Breast epithelium (tissue), 4 donors: ENCODE results near the gene ITGB8. TPM values are rescaled to one million over a fixed set of nuclear protein-coding genes. Genes with fewer than 3 reads are reported as not detected.
A peak's percentile ranks its signal among the peaks of the same experiment; 100 is the strongest.

Source experiments
- DNase-seq, 2 donors: peaks; one replicate each; pipeline ENCODE4 v3.0.0-alpha.2; 2019; ENCODE audit warnings: low spot score in 2 of 2
- H3K27ac ChIP-seq, 2 donors: fragments of 200-600 bp; sonication (generic) in 1 of 2; one replicate each; pipeline ENCODE4 v1.5.1; 2016 to 2019; ENCODE audit warnings: mild to moderate bottlenecking in 1 of 2
- H3K27me3 ChIP-seq, 2 donors: fragments of 200-600 bp; sonication (generic) in 1 of 2; one replicate each; pipeline versions ENCODE4 v1.5.1 to v1.6.0; 2017 to 2019; ENCODE audit warnings: control low read depth in 1 of 2, mild to moderate bottlenecking in 1 of 2
- H3K36me3 ChIP-seq: fragments of 200-600 bp; one replicate; pipeline ENCODE4 v1.5.1; 2019
- H3K4me1 ChIP-seq, 2 donors: fragments of 200-600 bp; sonication (generic); one replicate each; pipeline ENCODE4 v1.5.1; 2016 to 2019; ENCODE audit warnings: control low read depth in 1 of 2
- H3K4me3 ChIP-seq, 3 donors: fragments of 200-600 bp; sonication (generic); 1 replicate in 2 of 3; 2 replicates in 1 of 3; pipeline ENCODE4 v1.5.1; 2016 to 2019; ENCODE audit warnings: mild to moderate bottlenecking in 3 of 3, moderate library complexity in 2 of 3
- H3K9me3 ChIP-seq, 2 donors: fragments of 200-600 bp; sonication (generic) in 1 of 2; one replicate each; pipeline ENCODE4 v1.5.1; 2016 to 2019; ENCODE audit warnings: control low read depth in 1 of 2
- POLR2A ChIP-seq: fragments of 450-650 bp; IDR thresholded peaks from one replicate; pipeline ENCODE4 v1.6.1; 2016; ENCODE audit warnings: antibody characterized with exemption, mild to moderate bottlenecking, moderate library complexity
- POLR2AphosphoS5 ChIP-seq, 3 donors: sonication (generic); formaldehyde crosslinking; IDR thresholded peaks; one replicate each; pipeline ENCODE4 v1.6.1; 2017; ENCODE audit warnings: antibody characterized with exemption in 3 of 3
- intact Hi-C: fragments of 100-400 bp; cut with DNase I; formaldehyde crosslinking; loops from one replicate; pipeline ENCODE4 v1.15.1; 2023; ENCODE audit warnings: low total_unique reads
- total RNA-seq, 3 donors: library from RNA; depleted of rRNA; stranded (reverse); fragments of >200 nt; gene quantifications; one replicate each; pipeline ENCODE4 v1.1.0, GENCODE V29; 2016
- TF ChIP-seq, protein P1 (sequence below), 3 donors: fragments of 450-650 bp; IDR thresholded peaks; one replicate each; pipeline ENCODE4 v1.5.1; 2016 to 2017; ENCODE audit warnings: antibody characterized with exemption in 3 of 3, mild to moderate bottlenecking in 3 of 3, moderate library complexity in 3 of 3

The ITGB8 gene
- total RNA-seq, 3 donors from 2014 or later, result 1.6 to 154 (median 52.1) TPM

DNA sequence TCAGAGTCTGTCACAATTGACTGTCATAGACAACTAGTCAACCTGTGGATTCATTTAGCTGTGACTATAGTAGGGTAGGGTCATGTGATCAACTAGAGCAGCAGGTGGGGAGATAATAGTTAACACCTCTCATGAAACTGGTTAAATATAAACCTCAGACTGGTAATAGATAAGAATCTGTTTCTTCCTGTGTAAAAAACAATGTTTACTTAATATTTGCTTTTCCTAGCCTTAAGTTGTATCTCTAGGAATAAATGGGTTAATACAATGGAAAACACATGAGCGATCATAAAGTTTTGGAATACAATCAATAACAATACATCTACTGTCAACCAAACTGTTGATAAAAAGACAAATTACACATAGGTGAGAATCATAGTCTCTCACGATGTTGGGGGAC is 43.4 kb upstream of the ITGB8 start:
- Histone ChIP-seq H3K27me3 (no peaks in the 10 kb centered on the region), H3K4me3 (no peak overlapping the region), H3K4me1 (no peaks in the 10 kb centered on the region), H3K9me3 (no peaks in the 10 kb centered on the region), H3K36me3 (no peaks in the 10 kb centered on the region), H3K27ac (no peak overlapping the region)
- intact Hi-C loops, result no loop called here
- TF ChIP-seq, protein P1, sequence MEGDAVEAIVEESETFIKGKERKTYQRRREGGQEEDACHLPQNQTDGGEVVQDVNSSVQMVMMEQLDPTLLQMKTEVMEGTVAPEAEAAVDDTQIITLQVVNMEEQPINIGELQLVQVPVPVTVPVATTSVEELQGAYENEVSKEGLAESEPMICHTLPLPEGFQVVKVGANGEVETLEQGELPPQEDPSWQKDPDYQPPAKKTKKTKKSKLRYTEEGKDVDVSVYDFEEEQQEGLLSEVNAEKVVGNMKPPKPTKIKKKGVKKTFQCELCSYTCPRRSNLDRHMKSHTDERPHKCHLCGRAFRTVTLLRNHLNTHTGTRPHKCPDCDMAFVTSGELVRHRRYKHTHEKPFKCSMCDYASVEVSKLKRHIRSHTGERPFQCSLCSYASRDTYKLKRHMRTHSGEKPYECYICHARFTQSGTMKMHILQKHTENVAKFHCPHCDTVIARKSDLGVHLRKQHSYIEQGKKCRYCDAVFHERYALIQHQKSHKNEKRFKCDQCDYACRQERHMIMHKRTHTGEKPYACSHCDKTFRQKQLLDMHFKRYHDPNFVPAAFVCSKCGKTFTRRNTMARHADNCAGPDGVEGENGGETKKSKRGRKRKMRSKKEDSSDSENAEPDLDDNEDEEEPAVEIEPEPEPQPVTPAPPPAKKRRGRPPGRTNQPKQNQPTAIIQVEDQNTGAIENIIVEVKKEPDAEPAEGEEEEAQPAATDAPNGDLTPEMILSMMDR (IDR thresholded peaks at IDR 0.05), result no peak
- TF ChIP-seq POLR2AphosphoS5 (IDR thresholded peaks at IDR 0.05), result no peak
- TF ChIP-seq POLR2A, result no peak
- DNase-seq, result no peak

DNA sequence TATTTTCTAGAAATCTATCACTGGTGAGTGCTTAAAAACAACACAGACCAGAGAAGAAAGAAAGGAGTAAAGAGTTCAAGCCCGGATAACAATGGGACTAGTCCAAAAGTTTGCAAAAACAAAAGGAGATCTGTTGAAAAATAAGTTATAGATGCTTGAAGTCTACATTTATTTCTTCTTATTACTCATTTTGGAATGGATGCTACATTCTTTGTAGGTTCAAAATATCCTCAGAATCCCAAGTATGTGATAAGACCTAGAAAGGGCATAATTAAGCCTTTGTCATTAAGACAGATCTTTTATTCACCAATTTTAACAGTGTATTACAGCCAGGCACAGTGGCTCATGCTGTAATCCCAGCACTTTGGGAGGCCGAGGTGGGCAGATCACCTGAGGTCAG is 42.7 kb upstream of the ITGB8 start:
- TF ChIP-seq POLR2AphosphoS5 (IDR thresholded peaks at IDR 0.05) (no peak), POLR2A (no peak)
- TF ChIP-seq, protein P1 (IDR thresholded peaks at IDR 0.05), result no peak
- H3K36me3 ChIP-seq, result no peaks in the 10 kb centered on the region
- H3K4me1 ChIP-seq, result no peaks in the 10 kb centered on the region
- H3K4me3 ChIP-seq, result no peak overlapping the region
- H3K27ac ChIP-seq, result no peak overlapping the region
- intact Hi-C loops, result no loop called here
- DNase-seq, result no peak
- H3K9me3 ChIP-seq, result no peaks in the 10 kb centered on the region
- no peaks in the 10 kb centered on the region for H3K27me3 ChIP-seq

DNA sequence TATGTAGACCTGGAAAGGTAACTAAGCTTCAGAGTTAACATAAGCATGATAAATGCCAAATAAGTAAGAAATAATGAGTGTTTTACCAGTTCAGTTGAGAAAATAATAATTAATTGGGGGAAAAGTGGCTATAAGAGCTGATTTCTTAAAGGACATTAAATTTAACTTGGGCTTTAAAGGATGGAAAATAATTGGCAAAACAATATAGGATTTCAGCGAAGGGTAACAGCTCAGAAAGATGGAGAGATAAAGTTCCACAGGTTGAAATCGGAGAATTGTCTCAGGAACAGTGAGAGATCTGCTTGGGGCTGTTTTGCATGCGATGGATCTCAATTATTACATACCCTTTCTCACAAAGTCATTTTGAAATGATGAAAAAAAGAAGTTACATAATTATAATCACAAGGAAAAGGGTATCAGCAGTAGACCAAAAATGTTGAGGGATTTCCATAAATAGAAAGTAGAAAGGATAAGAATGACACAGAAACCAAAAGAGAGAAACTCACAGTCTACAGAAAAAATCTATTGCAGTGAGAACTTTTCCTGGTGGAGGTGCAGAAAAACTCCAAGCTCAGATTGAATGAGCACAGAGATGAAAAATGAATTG is 40.1 kb upstream of the ITGB8 start:
- Histone ChIP-seq H3K27me3 (no peaks in the 10 kb centered on the region), H3K4me3 (no peak overlapping the region), H3K27ac (peak overlapping the region in 1 of 2 donors; percentile 26), H3K4me1 (no peaks in the 10 kb centered on the region), H3K9me3 (no peaks in the 10 kb centered on the region), H3K36me3 (no peaks in the 10 kb centered on the region)
- intact Hi-C loops, result no loop called here
- TF ChIP-seq POLR2AphosphoS5 (IDR thresholded peaks at IDR 0.05), result no peak
- no peak for DNase-seq

DNA sequence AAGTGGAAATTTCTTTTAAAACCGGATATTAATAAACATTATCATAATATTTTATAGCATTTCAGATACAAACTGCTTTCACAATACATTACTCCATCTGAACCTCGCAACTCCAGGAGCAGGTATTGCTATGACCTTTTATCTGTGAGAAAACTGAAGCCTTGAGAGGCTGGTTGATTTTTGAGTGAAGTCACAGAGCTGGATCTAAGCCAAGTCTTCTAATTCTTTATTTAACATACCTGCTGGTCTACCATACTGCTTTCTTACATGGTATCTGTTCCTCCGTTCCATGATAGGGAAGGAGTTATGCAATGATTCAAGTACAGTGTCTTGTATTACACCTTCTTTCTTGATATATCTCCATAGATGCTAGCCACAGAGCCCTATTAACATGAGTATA is 37.4 kb upstream of the ITGB8 start:
- H3K27me3 ChIP-seq, result no peaks in the 10 kb centered on the region
- intact Hi-C loops, result loop anchor here (2.0 kb wide), 1 partner anchor 17 kb away; no protein-coding TSS in a partner anchor
- TF ChIP-seq POLR2A (no peak), POLR2AphosphoS5 (IDR thresholded peaks at IDR 0.05) (no peak)
- TF ChIP-seq, protein P1 (IDR thresholded peaks at IDR 0.05), result no peak

DNA sequence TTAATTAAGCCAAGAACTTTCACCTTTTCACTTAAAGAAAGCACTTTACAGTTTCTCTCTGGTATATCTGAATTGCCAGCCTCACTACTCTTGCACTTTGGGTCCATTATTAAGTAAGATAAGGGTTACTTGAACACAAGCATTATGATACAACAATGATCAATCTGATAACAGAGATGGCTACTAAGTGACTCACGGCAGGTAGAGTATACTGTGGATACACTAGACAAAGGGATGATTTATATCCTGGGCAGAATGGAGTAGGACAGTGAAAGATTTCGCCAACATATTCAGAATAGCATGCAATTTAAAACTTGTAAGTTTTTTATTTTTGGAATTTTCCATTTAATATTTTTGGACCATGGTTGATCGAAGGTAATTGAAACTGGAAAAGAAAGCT is 34.3 kb upstream of the ITGB8 start:
- Histone ChIP-seq H3K9me3 (no peaks in the 10 kb centered on the region), H3K27me3 (no peaks in the 10 kb centered on the region), H3K4me1 (no peaks in the 10 kb centered on the region), H3K36me3 (no peaks in the 10 kb centered on the region), H3K27ac (no peak overlapping the region), H3K4me3 (no peak overlapping the region)
- intact Hi-C loops, result no loop called here
- no peak for DNase-seq
- TF ChIP-seq POLR2AphosphoS5 (IDR thresholded peaks at IDR 0.05) (no peak), POLR2A (no peak)
- TF ChIP-seq, protein P1 (IDR thresholded peaks at IDR 0.05), result no peak

More for the DNA sequence above, 37.4 kb upstream of the ITGB8 start:
- no peak overlapping the region for H3K27ac ChIP-seq
- DNase-seq, result no peak
- H3K4me3 ChIP-seq, result no peak overlapping the region
- no peaks in the 10 kb centered on the region for H3K4me1 ChIP-seq
- no peaks in the 10 kb centered on the region for H3K9me3 ChIP-seq
- no peaks in the 10 kb centered on the region for H3K36me3 ChIP-seq

DNA sequence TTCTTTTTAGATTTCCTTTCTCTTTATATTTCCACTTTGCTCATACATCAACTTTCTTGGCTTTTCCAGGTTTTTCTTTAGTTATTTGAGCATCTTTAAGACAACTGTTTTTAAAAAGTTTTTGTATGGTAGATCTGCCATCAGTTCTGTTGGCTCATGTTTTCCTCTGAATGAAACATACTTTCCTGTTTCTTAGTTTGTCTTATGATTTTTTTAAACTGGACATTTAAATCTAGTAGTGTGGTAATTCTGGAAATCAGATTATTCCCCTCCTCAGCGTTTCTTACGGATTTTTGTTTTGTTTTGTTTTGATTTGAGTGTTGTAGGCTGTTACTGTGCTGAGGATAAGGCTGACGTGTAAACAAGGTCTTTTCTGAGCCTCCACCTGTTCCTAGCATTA is 33.8 kb upstream of the ITGB8 start:
- Histone ChIP-seq H3K4me1 (no peaks in the 10 kb centered on the region), H3K9me3 (no peaks in the 10 kb centered on the region), H3K27ac (no peak overlapping the region), H3K4me3 (no peak overlapping the region), H3K36me3 (no peaks in the 10 kb centered on the region), H3K27me3 (no peaks in the 10 kb centered on the region)
- DNase-seq, result no peak
- TF ChIP-seq, protein P1 (IDR thresholded peaks at IDR 0.05), result no peak
- TF ChIP-seq POLR2AphosphoS5 (IDR thresholded peaks at IDR 0.05), result no peak
- TF ChIP-seq POLR2A, result no peak
- intact Hi-C loops, result no loop called here
